ENCODE data around the gene SLC9A8. TPM values are rescaled to one million over a fixed set of nuclear protein-coding genes. Genes with fewer than 3 reads are reported as not detected.

The SLC9A8 gene
- total RNA-seq, 1 donor from 2014 or later = 5.2 TPM

DNA sequence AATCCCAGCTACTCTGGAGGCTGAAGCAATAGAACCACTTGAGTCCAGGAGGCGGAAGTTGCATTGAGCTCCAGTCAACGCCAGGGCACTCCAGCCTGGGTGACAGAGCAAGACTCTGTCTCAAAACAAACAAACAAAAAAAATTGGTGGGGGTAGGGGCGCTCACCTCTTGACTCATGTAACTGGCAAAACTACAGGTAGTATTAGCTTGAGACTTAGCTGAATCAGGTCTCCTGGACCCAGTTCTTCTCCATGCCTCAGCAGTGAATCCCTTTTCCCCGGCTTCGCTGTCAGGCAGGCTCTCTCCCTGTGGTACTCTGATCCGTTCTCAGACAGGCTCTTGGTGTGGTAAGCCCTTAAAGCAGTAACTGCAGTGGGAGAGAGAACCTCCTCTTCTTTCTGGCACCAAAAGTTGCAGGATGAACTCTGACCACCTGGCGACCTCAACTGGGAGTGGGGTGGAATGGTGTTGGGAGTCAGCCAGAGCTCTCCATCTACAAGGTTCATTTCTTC is 12.9 kb downstream of the SLC9A8 start:
- peaks cover 46% of the 10 kb centered on the region for H3K4me1 Mint-ChIP-seq (ENCODE audit: low read depth)
- H3K36me3 Mint-ChIP-seq (ENCODE audit: low read depth) = peaks cover 16% of the 10 kb centered on the region
- H3K9me3 Mint-ChIP-seq (ENCODE audit: low read depth) = no peaks in the 10 kb centered on the region
- no peak for DNase-seq (ENCODE audit: low spot score)
- TF ChIP-seq, protein P1, sequence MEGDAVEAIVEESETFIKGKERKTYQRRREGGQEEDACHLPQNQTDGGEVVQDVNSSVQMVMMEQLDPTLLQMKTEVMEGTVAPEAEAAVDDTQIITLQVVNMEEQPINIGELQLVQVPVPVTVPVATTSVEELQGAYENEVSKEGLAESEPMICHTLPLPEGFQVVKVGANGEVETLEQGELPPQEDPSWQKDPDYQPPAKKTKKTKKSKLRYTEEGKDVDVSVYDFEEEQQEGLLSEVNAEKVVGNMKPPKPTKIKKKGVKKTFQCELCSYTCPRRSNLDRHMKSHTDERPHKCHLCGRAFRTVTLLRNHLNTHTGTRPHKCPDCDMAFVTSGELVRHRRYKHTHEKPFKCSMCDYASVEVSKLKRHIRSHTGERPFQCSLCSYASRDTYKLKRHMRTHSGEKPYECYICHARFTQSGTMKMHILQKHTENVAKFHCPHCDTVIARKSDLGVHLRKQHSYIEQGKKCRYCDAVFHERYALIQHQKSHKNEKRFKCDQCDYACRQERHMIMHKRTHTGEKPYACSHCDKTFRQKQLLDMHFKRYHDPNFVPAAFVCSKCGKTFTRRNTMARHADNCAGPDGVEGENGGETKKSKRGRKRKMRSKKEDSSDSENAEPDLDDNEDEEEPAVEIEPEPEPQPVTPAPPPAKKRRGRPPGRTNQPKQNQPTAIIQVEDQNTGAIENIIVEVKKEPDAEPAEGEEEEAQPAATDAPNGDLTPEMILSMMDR (IDR thresholded peaks at IDR 0.05) = no peak
- H3K4me3 Mint-ChIP-seq (ENCODE audit: unreplicated experiment) = no peak overlapping the region
- H3K27ac Mint-ChIP-seq (ENCODE audit: unreplicated experiment) = peak overlapping the region; percentile 58
- no peaks in the 10 kb centered on the region for H3K27me3 Mint-ChIP-seq (ENCODE audit: low read depth)

DNA sequence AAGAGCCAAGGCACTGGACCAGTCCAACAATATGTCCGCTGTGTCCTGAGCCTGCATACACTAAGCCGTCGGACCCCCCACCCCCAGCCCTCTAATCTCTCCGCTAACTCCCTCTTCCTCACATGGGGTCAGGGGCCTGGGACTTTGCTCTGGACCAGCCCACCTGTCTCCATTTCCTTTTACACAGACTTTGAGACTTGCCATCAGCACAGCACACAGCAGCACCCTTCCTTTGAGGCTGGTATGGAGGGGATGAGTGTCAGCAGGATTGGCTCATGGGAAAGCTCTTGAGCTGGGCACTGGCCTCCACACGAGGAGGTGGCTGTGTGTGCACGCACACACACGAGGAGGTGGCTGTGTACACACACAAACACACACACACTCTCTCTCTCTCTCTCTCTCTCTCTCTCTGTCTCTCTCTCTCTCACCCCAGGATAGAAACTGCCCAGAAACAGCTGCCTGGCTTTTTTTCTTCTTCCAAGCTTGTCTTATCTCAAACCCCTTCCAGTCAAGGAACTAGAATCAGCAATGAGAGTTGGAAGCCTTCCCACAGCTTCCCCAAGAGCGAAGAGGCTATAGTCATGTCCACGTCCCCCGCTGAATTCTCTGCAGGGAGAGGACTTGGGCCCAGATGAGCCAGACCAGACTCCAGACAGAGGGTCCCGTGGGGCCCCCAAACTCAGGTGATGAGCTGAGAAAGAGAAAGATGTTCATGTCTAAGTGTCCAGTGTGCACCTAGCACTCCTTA is 18.6 kb downstream of the SLC9A8 start:
- TF ChIP-seq, protein P1 (IDR thresholded peaks at IDR 0.05) = no peak
- DNase-seq (ENCODE audit: low spot score) = no peak
- H3K36me3 Mint-ChIP-seq (ENCODE audit: low read depth) = peaks cover 17% of the 10 kb centered on the region
- peaks cover 5% of the 10 kb centered on the region for H3K9me3 Mint-ChIP-seq (ENCODE audit: low read depth)
- H3K27me3 Mint-ChIP-seq (ENCODE audit: low read depth) = no peaks in the 10 kb centered on the region
- H3K4me1 Mint-ChIP-seq (ENCODE audit: low read depth) = peaks cover 28% of the 10 kb centered on the region
- H3K27ac Mint-ChIP-seq (ENCODE audit: unreplicated experiment) = peak overlapping the region; percentile 32
- H3K4me3 Mint-ChIP-seq (ENCODE audit: unreplicated experiment) = no peak overlapping the region

DNA sequence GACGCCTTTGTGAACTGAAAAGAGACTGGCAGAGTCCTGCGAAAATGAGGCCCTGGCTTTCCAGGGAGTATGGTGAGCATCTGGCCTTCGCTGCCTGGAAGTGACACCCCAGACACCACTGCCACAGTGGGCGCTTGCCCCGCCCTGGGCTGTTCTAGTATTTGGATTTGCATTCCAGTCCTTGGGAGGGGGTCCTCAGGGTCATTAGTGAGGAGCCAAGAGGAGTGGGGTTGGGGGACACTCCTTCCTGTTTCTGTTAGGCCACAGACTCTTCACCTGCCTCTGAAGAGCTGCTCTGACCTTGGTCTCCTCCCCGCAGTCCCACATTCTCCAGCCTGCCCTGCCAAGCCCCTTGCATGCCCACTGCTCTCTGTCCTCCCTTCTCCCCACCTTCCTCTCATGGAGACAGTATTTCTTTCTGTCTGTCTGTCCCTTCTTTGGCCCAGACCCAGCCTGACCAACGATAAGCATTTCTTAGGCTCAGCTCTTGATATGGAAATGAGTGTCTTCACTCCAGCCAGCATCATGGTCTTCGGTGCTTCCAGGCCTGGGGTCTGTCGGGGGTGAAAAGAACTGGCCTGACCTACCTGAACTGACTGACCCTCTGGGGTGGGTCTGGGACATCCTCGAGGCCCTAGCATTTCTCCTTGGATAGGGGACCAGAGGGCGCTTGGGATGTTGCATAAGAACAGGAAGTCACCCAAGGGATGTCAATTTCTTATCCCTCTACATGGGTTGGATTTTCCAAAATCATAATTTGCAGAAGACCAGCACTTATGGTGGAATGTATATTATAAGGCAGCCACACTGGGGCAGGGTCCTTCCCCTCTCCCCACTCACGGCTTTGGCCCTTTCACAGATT is 19.4 kb downstream of the SLC9A8 start:
- H3K4me3 Mint-ChIP-seq (ENCODE audit: unreplicated experiment) = no peak overlapping the region
- DNase-seq (ENCODE audit: low spot score) = no peak

DNA sequence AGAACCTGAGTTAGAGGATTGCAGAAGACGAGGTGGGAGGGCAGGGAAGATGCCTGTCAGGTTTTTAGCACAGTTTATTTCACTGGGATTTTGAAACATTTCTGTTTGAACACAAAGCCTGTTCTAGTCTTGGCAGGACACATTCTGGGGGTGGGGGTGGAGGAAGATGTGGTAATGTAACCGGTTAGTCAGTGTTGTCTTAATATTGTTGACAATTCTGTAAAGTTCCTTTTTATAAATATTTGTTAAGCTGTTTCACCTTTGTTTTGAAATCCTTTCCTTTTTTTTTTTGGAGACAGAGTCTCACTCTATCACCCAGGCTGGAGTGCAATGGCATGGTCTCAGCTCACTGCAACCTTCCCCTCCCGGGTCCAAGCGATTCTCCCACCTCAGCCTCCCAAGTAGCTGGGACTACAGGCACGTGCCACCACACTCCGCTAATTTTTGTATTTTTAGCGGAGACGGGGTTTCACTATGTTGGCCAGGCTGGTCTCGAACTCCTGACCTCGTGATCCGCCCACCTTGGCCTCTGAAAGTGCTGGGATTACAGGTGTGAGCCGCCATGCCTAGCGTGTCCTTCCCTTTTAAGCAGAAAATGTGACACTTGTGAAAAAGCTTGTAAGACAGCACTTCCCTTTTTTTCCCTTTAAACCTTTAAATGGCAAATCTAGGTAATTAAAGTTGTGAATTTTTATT is 20.2 kb downstream of the SLC9A8 start:
- no peak for DNase-seq (ENCODE audit: low spot score)
- Mint-ChIP-seq H3K27me3 (ENCODE audit: low read depth) (no peaks in the 10 kb centered on the region), H3K4me3 (ENCODE audit: unreplicated experiment) (no peak overlapping the region), H3K4me1 (ENCODE audit: low read depth) (peaks cover 24% of the 10 kb centered on the region), H3K9me3 (ENCODE audit: low read depth) (peaks cover 5% of the 10 kb centered on the region), H3K27ac (ENCODE audit: unreplicated experiment) (no peak overlapping the region), H3K36me3 (ENCODE audit: low read depth) (peaks cover 18% of the 10 kb centered on the region)
- TF ChIP-seq, protein P1 (IDR thresholded peaks at IDR 0.05) = no peak

More for the DNA sequence above, 19.4 kb downstream of the SLC9A8 start:
- peaks cover 5% of the 10 kb centered on the region for H3K9me3 Mint-ChIP-seq (ENCODE audit: low read depth)
- peak overlapping the region; percentile 65 for H3K27ac Mint-ChIP-seq (ENCODE audit: unreplicated experiment)
- H3K27me3 Mint-ChIP-seq (ENCODE audit: low read depth) = no peaks in the 10 kb centered on the region
- TF ChIP-seq, protein P1 (IDR thresholded peaks at IDR 0.05) = no peak
- peaks cover 18% of the 10 kb centered on the region for H3K36me3 Mint-ChIP-seq (ENCODE audit: low read depth)
- peaks cover 23% of the 10 kb centered on the region for H3K4me1 Mint-ChIP-seq (ENCODE audit: low read depth)

DNA sequence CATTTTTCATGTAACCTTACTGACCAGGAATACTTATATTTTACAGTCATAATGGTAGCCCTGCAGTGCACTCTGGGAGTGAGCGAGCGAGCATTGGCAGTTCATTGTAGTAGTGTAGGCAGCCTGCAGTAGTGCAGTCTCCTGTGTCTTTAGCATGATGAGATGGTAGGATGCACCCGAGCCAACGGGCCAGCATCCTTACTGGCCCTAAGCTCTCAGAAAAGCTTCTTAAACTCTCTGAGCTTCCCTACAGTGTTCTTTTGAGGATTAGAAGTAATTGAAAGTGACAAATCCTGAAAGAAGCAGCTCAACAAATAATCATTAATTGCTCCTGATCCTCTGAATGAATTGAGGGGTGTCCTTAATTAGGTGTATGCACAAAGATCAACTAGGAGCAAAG is 20.9 kb downstream of the SLC9A8 start:
- DNase-seq (ENCODE audit: low spot score) = no peak
- no peak overlapping the region for H3K4me3 Mint-ChIP-seq (ENCODE audit: unreplicated experiment)
- no peaks in the 10 kb centered on the region for H3K27me3 Mint-ChIP-seq (ENCODE audit: low read depth)
- peaks cover 18% of the 10 kb centered on the region for H3K36me3 Mint-ChIP-seq (ENCODE audit: low read depth)
- peaks cover 5% of the 10 kb centered on the region for H3K9me3 Mint-ChIP-seq (ENCODE audit: low read depth)
- H3K27ac Mint-ChIP-seq (ENCODE audit: unreplicated experiment) = no peak overlapping the region
- H3K4me1 Mint-ChIP-seq (ENCODE audit: low read depth) = peaks cover 29% of the 10 kb centered on the region
- TF ChIP-seq, protein P1 (IDR thresholded peaks at IDR 0.05) = no peak
